ENCODE measurements around the gene FZD10. TPM values are rescaled to one million over a fixed set of nuclear protein-coding genes. Genes with fewer than 3 reads are reported as not detected.

Gene FZD10
- total RNA-seq, 2 donors from 2014 or later = not detected

GRCh38 chr12:130152386-130152785 lies 9.9 kb upstream of the FZD10 start:
- Mint-ChIP-seq H3K27me3 (peaks cover 20% of the 10 kb centered on the region), H3K27ac (no peak overlapping the region), H3K36me3 (ENCODE audit: low read depth) (no peaks in the 10 kb centered on the region), H3K4me3 (no peak overlapping the region), H3K4me1 (no peaks in the 10 kb centered on the region)
- no peaks in the 10 kb centered on the region for H3K9me3 ChIP-seq (ENCODE audit: control insufficient read depth, low read length, poor library complexity, severe bottlenecking)
- no peak for DNase-seq
- no peak for ATAC-seq

- ATAC-seq (no peak), DNase-seq (no peak)
- Mint-ChIP-seq H3K4me3 (no peak overlapping the region), H3K27ac (no peak overlapping the region), H3K36me3 (ENCODE audit: low read depth) (no peaks in the 10 kb centered on the region), H3K4me1 (no peaks in the 10 kb centered on the region), H3K27me3 (peaks cover 20% of the 10 kb centered on the region)
- H3K9me3 ChIP-seq (ENCODE audit: control insufficient read depth, low read length, poor library complexity, severe bottlenecking) = no peaks in the 10 kb centered on the region
Measured at GRCh38 chr12:130153803-130154202, 8.5 kb upstream of the FZD10 start.

- Mint-ChIP-seq H3K36me3 (ENCODE audit: low read depth) (no peaks in the 10 kb centered on the region), H3K4me3 (no peak overlapping the region), H3K27me3 (peaks cover 20% of the 10 kb centered on the region), H3K4me1 (no peaks in the 10 kb centered on the region), H3K27ac (no peak overlapping the region)
- no peak for DNase-seq
- ATAC-seq = no peak
- H3K9me3 ChIP-seq (ENCODE audit: control insufficient read depth, low read length, poor library complexity, severe bottlenecking) = no peaks in the 10 kb centered on the region
Measured at GRCh38 chr12:130154276-130155070, 7.8 kb upstream of the FZD10 start.

- Mint-ChIP-seq H3K27ac (no peak overlapping the region), H3K36me3 (ENCODE audit: low read depth) (no peaks in the 10 kb centered on the region), H3K27me3 (peaks cover 20% of the 10 kb centered on the region), H3K4me1 (no peaks in the 10 kb centered on the region), H3K4me3 (no peak overlapping the region)
- DNase-seq (no peak), ATAC-seq (no peak)
- H3K9me3 ChIP-seq (ENCODE audit: control insufficient read depth, low read length, poor library complexity, severe bottlenecking) = no peaks in the 10 kb centered on the region
Measured at GRCh38 chr12:130155416-130156073, 6.7 kb upstream of the FZD10 start.

GRCh38 chr12:130156652-130157275 lies 5.5 kb upstream of the FZD10 start:
- DNase-seq (no peak), ATAC-seq (no peak)
- no peak overlapping the region for H3K4me3 Mint-ChIP-seq
- no peak overlapping the region for H3K27ac Mint-ChIP-seq
- H3K4me1 Mint-ChIP-seq = no peaks in the 10 kb centered on the region
- no peaks in the 10 kb centered on the region for H3K36me3 Mint-ChIP-seq (ENCODE audit: low read depth)
- H3K27me3 Mint-ChIP-seq = peaks cover 20% of the 10 kb centered on the region
- H3K9me3 ChIP-seq (ENCODE audit: control insufficient read depth, low read length, poor library complexity, severe bottlenecking) = no peaks in the 10 kb centered on the region

- ATAC-seq (no peak), DNase-seq (no peak)
- Mint-ChIP-seq H3K27ac (no peak overlapping the region), H3K36me3 (ENCODE audit: low read depth) (no peaks in the 10 kb centered on the region), H3K4me3 (no peak overlapping the region), H3K27me3 (peaks cover 16% of the 10 kb centered on the region), H3K4me1 (no peaks in the 10 kb centered on the region)
- no peaks in the 10 kb centered on the region for H3K9me3 ChIP-seq (ENCODE audit: control insufficient read depth, low read length, poor library complexity, severe bottlenecking)
Measured at GRCh38 chr12:130157998-130158753, 4.1 kb upstream of the FZD10 start.

GRCh38 chr12:130158754-130159059 lies 3.6 kb upstream of the FZD10 start:
- H3K36me3 Mint-ChIP-seq (ENCODE audit: low read depth) = no peaks in the 10 kb centered on the region
- ATAC-seq = no peak
- no peak overlapping the region for H3K4me3 Mint-ChIP-seq
- no peak overlapping the region for H3K27ac Mint-ChIP-seq
- no peak for DNase-seq
- H3K4me1 Mint-ChIP-seq = no peaks in the 10 kb centered on the region
- H3K27me3 Mint-ChIP-seq = peaks cover 21% of the 10 kb centered on the region
- no peaks in the 10 kb centered on the region for H3K9me3 ChIP-seq (ENCODE audit: control insufficient read depth, low read length, poor library complexity, severe bottlenecking)

- ATAC-seq = no peak
- H3K9me3 ChIP-seq (ENCODE audit: control insufficient read depth, low read length, poor library complexity, severe bottlenecking) = no peaks in the 10 kb centered on the region
- no peaks in the 10 kb centered on the region for H3K36me3 Mint-ChIP-seq (ENCODE audit: low read depth)
- peaks cover 31% of the 10 kb centered on the region for H3K27me3 Mint-ChIP-seq
- no peaks in the 10 kb centered on the region for H3K4me1 Mint-ChIP-seq
- no peak overlapping the region for H3K27ac Mint-ChIP-seq
- no peak overlapping the region for H3K4me3 Mint-ChIP-seq
- no peak for DNase-seq
Measured at GRCh38 chr12:130160306-130160705, 2.0 kb upstream of the FZD10 start.

GRCh38 chr12:130160711-130161231 lies 1.5 kb upstream of the FZD10 start:
- DNase-seq = no peak
- H3K27ac Mint-ChIP-seq = no peak overlapping the region
- H3K4me3 Mint-ChIP-seq = peak overlapping the region; percentile 52
- no peaks in the 10 kb centered on the region for H3K4me1 Mint-ChIP-seq
- H3K36me3 Mint-ChIP-seq (ENCODE audit: low read depth) = no peaks in the 10 kb centered on the region
- H3K27me3 Mint-ChIP-seq = peaks cover 28% of the 10 kb centered on the region
- no peak for ATAC-seq
- no peaks in the 10 kb centered on the region for H3K9me3 ChIP-seq (ENCODE audit: control insufficient read depth, low read length, poor library complexity, severe bottlenecking)

- H3K4me1 Mint-ChIP-seq = no peaks in the 10 kb centered on the region
- DNase-seq (no peak), ATAC-seq (no peak)
- H3K4me3 Mint-ChIP-seq = no peak overlapping the region
- H3K27ac Mint-ChIP-seq = no peak overlapping the region
- no peaks in the 10 kb centered on the region for H3K36me3 Mint-ChIP-seq (ENCODE audit: low read depth)
- H3K9me3 ChIP-seq (ENCODE audit: control insufficient read depth, low read length, poor library complexity, severe bottlenecking) = no peaks in the 10 kb centered on the region
- peaks cover 25% of the 10 kb centered on the region for H3K27me3 Mint-ChIP-seq
Measured at GRCh38 chr12:130161261-130162243, 712 bp upstream of the FZD10 start.

GRCh38 chr12:130162745-130163460 lies 639 bp downstream of the FZD10 start:
- no peaks in the 10 kb centered on the region for H3K36me3 Mint-ChIP-seq (ENCODE audit: low read depth)
- no peak overlapping the region for H3K27ac Mint-ChIP-seq
- DNase-seq = no peak
- H3K27me3 Mint-ChIP-seq = peaks cover 18% of the 10 kb centered on the region
- H3K4me3 Mint-ChIP-seq = no peak overlapping the region
- ATAC-seq = no peak
- no peaks in the 10 kb centered on the region for H3K4me1 Mint-ChIP-seq
- H3K9me3 ChIP-seq (ENCODE audit: control insufficient read depth, low read length, poor library complexity, severe bottlenecking) = no peaks in the 10 kb centered on the region
